Measurements from ENCODE around the gene CRLF1.
A peak's percentile ranks its signal among the peaks of the same experiment; 100 is the strongest.

CRLF1 gene

DNA sequence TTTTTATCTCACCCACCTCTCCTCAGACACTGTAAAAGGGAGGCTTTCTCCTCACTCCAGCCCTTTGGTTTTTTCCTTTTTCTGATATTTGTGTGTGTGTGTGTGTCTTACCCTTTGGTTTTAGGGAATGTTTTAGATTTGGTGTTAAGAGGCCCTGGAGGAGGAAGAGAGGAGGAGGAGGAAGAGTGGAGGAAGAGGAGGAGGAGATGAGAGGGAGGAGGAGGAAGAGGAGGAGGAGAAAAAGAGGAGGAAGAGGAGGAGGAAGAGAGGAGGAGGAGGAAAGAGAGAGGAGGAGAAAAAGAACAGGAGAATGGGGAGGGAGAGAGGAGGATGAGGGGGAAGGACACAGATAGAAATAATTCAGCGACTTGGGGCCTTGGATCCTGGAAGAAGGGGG lies 40.8 kb upstream of the CRLF1 start:
- Histone ChIP-seq H3K4me1 (ENCODE audit: control insufficient read depth, insufficient read depth, low read length) (peaks cover 26% of the 10 kb centered on the region), H3K9ac (ENCODE audit: low read length) (no peak overlapping the region), H3K4me3 (ENCODE audit: low read length) (no peak overlapping the region), H3K27me3 (ENCODE audit: control insufficient read depth, insufficient read depth, low read length) (no peaks in the 10 kb centered on the region), H3K27ac (ENCODE audit: low read depth, low read length) (no peak overlapping the region), H3K36me3 (ENCODE audit: control insufficient read depth, insufficient read depth, low read length) (no peaks in the 10 kb centered on the region)

DNA sequence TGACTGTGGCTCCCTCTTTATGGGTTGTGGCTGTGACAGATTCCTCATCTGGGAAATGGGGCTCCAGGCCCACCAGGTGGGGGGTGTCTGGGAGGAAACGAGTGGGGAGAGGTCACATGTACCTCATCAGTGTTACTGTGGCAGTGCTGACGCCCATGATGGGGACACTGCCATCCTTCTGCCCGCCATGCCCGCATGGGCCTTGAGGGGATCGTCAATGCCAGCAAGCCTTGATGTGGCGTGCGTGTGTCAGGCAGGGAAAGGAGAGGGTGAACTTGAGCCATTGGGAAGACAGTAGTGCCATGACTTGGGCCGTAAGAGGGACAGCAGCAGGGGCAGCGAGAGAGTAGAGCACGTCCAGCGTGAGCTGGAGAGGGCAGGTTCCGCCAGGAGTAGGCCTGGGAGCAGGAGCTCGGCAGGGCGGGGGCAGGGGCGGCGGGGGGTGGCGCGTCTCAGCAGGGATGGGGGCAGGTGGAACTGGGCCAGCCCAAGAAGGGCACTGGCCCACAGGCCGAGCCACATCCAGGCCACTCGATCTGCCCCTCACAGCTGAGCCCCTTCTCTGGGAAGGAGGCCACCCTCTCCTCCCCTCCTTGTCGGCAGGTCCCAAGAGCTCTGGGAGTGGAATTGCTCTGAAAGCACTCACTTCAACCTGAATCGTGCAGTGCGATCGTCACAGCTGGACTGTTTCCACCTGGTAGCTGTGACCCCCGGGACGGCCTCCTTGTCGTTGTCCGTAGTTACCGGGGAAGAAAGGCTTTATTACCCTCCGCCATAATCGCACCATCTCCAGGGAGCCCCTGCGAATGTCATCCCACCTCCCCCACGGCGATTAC lies 40.2 kb upstream of the CRLF1 start:
- H3K27ac ChIP-seq (ENCODE audit: low read depth, low read length) = no peak overlapping the region
- H3K4me3 ChIP-seq (ENCODE audit: low read length) = no peak overlapping the region
- no peak overlapping the region for H3K9ac ChIP-seq (ENCODE audit: low read length)
- no peaks in the 10 kb centered on the region for H3K36me3 ChIP-seq (ENCODE audit: control insufficient read depth, insufficient read depth, low read length)
- no peaks in the 10 kb centered on the region for H3K27me3 ChIP-seq (ENCODE audit: control insufficient read depth, insufficient read depth, low read length)
- H3K4me1 ChIP-seq (ENCODE audit: control insufficient read depth, insufficient read depth, low read length) = peaks cover 26% of the 10 kb centered on the region

DNA sequence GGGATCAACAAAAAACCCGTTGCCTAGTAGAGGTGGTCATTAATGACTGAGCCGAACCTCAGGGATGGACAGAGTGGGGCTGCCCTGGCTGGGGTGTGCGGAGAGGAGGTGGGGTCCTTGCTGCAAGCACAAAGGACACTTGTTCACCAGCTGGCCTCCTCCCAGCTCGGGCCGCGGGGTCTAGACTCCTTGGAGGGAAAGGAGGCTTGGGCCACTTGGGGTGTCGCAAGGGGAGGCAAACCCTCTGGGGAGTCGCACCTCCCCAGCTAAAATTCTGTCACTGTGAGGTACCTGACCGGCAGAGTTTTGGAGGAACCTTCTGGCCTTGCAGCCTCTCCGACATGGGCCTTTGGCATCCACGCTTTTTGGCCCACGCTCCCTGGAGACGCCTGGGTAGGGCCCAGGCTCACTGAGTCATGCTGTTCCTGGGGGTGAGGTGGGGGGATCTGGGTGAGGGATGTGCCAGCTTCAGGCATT lies 38.5 kb upstream of the CRLF1 start:
- H3K36me3 ChIP-seq (ENCODE audit: control insufficient read depth, insufficient read depth, low read length) = no peaks in the 10 kb centered on the region
- no peak overlapping the region for H3K4me3 ChIP-seq (ENCODE audit: low read length)
- no peak overlapping the region for H3K27ac ChIP-seq (ENCODE audit: low read depth, low read length)
- no peaks in the 10 kb centered on the region for H3K27me3 ChIP-seq (ENCODE audit: control insufficient read depth, insufficient read depth, low read length)
- H3K9ac ChIP-seq (ENCODE audit: low read length) = no peak overlapping the region
- peaks cover 13% of the 10 kb centered on the region for H3K4me1 ChIP-seq (ENCODE audit: control insufficient read depth, insufficient read depth, low read length)

DNA sequence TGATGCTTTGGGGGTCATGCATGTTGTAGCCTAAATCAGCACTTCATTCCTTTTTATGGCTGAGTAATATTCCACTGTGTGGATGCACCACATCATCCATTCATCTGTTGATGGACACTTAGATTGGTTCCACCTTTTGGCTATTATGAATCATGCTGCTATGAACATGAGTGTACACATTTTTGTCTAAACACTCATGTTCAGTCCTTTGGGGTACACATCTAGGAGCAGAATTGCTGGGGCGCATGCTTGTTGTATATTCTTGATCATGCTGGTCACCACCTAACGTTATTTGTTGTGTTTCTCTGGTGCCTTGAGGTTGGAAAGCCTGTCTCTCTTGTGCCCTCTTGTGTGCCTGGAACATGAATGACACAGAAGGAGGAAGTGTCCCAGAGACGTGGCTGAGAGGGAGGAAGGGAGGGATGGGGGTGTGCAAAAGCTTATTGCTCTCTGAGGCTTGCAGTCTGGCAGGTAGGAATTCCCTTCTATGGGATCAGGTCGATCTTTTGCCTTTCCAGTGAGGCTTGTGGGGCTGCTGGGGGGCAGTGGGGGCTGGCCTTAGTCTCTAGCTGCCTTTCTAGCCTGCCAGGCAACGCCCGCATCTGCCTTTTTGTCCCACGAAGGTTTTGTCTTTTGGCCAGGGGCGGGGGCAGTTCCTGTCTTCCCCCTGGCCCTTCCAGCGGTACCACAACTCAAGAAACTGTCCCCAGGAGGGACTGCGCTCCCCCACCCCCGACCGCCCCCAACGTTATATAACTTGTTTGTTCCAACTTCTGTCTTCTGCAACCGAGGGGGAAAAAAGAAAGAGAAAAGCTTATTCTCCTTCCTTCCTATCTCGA lies 37.8 kb upstream of the CRLF1 start:
- Histone ChIP-seq H3K27ac (ENCODE audit: low read depth, low read length) (peak overlapping the region; percentile 33), H3K4me1 (ENCODE audit: control insufficient read depth, insufficient read depth, low read length) (peaks cover 8% of the 10 kb centered on the region), H3K4me3 (ENCODE audit: low read length) (no peak overlapping the region), H3K36me3 (ENCODE audit: control insufficient read depth, insufficient read depth, low read length) (no peaks in the 10 kb centered on the region), H3K27me3 (ENCODE audit: control insufficient read depth, insufficient read depth, low read length) (no peaks in the 10 kb centered on the region), H3K9ac (ENCODE audit: low read length) (no peak overlapping the region)

DNA sequence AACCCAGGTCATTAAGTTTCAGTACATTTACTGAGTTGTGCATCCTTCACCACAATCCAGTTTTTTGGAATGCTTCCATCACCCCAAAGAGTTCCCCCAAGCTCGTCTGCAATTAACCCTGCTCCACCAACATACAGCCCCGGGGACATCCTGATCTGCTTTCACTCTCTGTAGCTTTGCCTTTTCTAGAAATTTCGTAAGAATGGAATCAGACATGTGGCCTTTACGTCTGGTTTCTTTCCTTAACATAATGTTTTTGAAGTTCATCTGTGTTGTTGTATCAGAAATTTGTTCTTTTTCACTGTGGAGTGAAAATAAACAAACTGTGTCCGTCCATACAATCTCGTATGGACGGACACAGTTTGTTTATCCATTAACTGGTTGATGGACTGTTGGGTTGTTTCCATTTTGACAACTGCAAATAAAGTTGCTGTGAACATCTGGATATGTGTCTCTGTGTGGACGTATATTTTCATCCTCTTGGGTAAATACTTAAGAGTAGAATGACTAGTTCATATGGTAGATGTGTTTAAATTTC lies 33.2 kb upstream of the CRLF1 start:
- Histone ChIP-seq H3K9ac (ENCODE audit: low read length) (no peak overlapping the region), H3K4me1 (ENCODE audit: control insufficient read depth, insufficient read depth, low read length) (no peaks in the 10 kb centered on the region), H3K27ac (ENCODE audit: low read depth, low read length) (no peak overlapping the region), H3K36me3 (ENCODE audit: control insufficient read depth, insufficient read depth, low read length) (no peaks in the 10 kb centered on the region), H3K27me3 (ENCODE audit: control insufficient read depth, insufficient read depth, low read length) (no peaks in the 10 kb centered on the region), H3K4me3 (ENCODE audit: low read length) (no peak overlapping the region)

DNA sequence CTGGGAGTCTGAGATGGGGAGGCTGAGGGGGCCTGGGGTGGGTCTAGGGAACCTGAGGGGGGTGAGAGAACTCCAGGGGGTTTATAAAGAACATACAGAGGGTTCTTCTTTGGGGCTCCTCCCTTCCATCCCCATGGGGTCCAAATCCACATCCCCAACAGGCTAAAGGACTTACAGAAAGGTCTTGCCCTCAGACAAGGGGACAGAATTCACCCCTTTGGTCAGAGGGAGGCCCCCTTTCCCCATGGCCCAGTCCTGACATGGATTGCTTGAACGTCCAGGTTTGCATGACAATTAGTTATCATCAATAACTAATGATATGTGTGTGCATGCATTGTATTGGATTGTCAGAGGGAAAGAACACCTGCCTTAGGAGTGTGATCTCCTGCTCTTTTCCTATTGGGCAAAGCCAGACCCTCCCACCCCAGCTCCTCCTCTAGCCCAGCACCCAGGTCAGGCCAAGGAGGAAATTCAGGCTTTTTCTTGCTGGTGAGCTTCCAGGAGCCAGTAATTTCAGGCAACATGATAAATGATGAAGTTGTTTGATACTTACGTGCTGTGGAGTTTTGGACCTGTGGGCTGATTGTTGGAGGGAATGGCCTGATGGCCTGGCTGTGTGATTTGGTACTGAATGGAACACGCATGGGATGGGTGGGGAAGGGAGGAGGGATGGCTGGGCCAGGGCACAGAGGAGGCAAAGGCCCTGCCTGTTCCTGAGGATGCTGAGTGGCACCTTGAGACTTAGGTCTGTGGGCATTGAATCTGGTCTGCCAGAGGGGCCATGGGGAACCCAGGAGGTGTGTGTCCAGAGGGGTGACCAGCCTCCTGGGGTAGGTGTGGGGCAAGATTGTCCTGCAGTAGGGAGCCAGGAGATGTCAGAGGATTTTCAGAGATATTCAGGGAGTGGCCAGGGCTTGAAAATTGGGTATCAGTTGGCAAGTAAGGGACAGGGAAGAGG lies 31.4 kb upstream of the CRLF1 start:
- no peak overlapping the region for H3K27ac ChIP-seq (ENCODE audit: low read depth, low read length)
- H3K36me3 ChIP-seq (ENCODE audit: control insufficient read depth, insufficient read depth, low read length) = no peaks in the 10 kb centered on the region
- no peaks in the 10 kb centered on the region for H3K4me1 ChIP-seq (ENCODE audit: control insufficient read depth, insufficient read depth, low read length)
- no peak overlapping the region for H3K9ac ChIP-seq (ENCODE audit: low read length)
- H3K4me3 ChIP-seq (ENCODE audit: low read length) = peak overlapping the region; percentile 85
- H3K27me3 ChIP-seq (ENCODE audit: control insufficient read depth, insufficient read depth, low read length) = no peaks in the 10 kb centered on the region

DNA sequence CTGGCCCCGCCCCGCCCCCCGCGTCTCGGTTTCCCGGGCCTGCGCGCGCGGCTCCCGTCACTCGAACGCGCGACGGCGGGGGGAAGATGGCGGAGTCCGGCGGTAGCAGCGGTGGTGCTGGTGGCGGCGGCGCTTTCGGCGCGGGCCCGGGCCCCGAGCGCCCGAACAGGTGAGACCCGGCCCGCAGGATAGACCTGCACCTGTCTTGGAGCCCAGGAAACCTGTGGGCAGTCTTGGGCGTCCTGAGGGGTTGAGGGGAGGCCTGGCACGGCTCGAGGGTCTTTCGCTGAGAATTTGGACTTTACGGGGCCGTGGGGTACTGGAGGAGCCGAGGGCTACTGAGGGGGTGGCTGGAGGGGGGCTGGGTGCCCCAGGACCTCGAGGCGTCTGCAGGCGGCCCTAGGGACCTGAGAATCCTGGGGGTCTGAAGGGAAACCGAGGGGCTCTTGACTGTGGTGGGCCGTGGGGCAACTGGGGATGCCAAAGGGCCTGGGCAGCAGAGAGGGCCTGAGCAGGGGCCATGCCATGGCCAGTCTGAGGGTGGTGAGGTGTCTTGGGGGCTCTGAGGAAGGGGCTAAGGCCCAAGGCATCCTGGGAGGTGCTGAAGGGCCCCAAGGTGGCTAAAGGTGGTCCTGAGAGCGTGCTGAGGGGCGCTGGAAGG lies 30.5 kb upstream of the CRLF1 start, which contains the start of gene KLHL26:
Gene KLHL26 (plus strand): TSS at position 60 of the 661 bp plus-strand sequence. CDS start 27 bp downstream, at position 87.
- Histone ChIP-seq H3K4me3 (ENCODE audit: low read length) (peak within 1 kb of the TSS; percentile 85), H3K36me3 (ENCODE audit: control insufficient read depth, insufficient read depth, low read length) (no peaks in the 10 kb centered on the region), H3K27me3 (ENCODE audit: control insufficient read depth, insufficient read depth, low read length) (no peaks in the 10 kb centered on the region), H3K9ac (ENCODE audit: low read length) (peak within 1 kb of the TSS; percentile 35), H3K27ac (ENCODE audit: low read depth, low read length) (peak within 1 kb of the TSS; percentile 75), H3K4me1 (ENCODE audit: control insufficient read depth, insufficient read depth, low read length) (no peaks in the 10 kb centered on the region)

DNA sequence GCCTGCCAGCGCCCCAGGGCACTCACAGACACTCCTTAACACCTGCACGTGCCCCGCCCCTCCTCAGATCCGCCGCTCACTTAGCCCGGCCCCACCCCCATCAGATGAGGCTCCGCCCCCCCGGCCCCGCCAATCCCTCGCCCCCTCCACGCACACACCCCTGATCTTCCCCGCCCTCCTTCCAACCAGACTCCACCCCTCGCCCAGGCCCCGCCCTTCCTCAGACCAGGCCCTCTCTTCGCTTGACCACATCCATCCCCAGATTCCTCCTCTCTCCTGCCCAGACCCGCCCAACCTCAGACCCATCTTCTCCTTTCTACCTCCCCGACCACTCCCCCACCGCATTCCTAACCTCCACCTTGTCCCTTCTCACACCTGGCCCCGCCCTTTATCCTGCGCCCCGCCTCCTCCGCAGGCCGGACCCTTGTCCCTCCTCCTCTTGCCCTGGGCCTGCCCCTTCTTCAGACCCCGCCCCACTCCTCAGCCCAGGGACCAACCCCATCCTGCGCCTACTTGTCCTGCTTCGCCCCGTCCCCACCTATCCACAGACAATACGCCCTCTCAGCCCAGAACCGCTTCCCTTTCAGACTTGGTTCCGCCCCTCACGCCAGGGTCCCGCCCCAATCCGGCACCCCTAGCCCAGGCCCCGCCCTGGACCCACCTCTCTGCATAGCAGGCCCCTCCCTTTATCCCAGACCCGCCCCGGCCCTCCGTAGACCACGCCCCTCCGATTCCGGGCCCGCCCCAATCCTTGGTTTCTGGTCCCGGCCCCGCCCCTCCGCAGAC lies 29.8 kb upstream of the CRLF1 start:
- H3K27ac ChIP-seq (ENCODE audit: low read depth, low read length) = peak overlapping the region; percentile 61
- no peak overlapping the region for H3K9ac ChIP-seq (ENCODE audit: low read length)
- no peaks in the 10 kb centered on the region for H3K27me3 ChIP-seq (ENCODE audit: control insufficient read depth, insufficient read depth, low read length)
- peak overlapping the region; percentile 74 for H3K4me3 ChIP-seq (ENCODE audit: low read length)
- H3K36me3 ChIP-seq (ENCODE audit: control insufficient read depth, insufficient read depth, low read length) = no peaks in the 10 kb centered on the region
- no peaks in the 10 kb centered on the region for H3K4me1 ChIP-seq (ENCODE audit: control insufficient read depth, insufficient read depth, low read length)

DNA sequence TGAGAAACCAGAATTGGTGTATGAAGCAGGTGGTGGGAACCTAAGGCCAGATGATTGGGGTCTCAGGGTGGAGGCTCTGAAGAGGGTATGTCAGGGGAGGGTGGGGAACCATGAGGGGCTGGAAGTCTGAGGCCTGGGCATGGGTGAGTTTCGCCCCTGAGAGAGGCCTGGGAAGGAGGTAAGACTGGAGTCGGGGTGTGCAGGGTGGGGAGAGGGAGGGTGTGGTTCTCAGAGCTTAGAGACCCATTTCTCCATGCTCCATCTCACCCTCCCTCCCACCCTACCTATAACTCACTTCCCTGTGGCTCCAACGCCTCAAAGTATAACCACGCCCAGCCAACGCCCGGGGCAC lies 29.2 kb upstream of the CRLF1 start:
- no peaks in the 10 kb centered on the region for H3K36me3 ChIP-seq (ENCODE audit: control insufficient read depth, insufficient read depth, low read length)
- no peak overlapping the region for H3K27ac ChIP-seq (ENCODE audit: low read depth, low read length)
- no peak overlapping the region for H3K4me3 ChIP-seq (ENCODE audit: low read length)
- H3K9ac ChIP-seq (ENCODE audit: low read length) = no peak overlapping the region
- H3K4me1 ChIP-seq (ENCODE audit: control insufficient read depth, insufficient read depth, low read length) = no peaks in the 10 kb centered on the region
- no peaks in the 10 kb centered on the region for H3K27me3 ChIP-seq (ENCODE audit: control insufficient read depth, insufficient read depth, low read length)

DNA sequence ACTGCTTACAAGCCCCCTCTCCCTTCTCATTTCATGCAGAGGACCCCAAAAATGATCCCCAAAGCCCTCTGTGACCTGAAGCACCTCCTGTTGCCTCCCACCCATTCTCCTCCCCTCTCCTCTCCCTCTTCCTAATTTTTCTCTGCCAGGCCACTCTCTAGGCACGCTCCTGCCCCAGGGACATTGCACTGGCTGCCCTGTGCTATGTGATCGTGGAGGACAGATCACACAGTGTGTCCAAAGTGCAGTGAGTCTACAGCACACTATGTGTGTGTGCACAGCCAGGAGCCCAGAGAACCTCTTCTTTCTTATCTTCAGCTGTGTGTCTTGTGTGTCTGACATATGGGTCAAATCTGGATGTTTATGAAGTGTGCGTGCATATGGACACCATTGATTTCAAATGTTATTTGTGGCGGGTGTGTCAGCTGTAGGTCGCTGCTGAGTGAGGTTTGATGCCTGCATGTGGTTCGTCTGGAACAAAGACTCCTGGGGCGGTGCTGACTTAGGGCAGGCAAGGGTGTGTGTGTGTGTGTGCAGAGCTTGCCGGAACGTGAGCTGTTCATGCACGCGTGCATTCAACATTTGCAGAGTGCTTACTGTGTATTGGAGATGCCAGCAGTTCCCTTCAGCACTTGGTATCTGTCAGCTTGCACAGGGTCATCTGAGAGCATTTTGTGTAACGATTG lies 28.2 kb upstream of the CRLF1 start:
- Histone ChIP-seq H3K4me1 (ENCODE audit: control insufficient read depth, insufficient read depth, low read length) (no peaks in the 10 kb centered on the region), H3K27me3 (ENCODE audit: control insufficient read depth, insufficient read depth, low read length) (no peaks in the 10 kb centered on the region), H3K27ac (ENCODE audit: low read depth, low read length) (no peak overlapping the region), H3K4me3 (ENCODE audit: low read length) (no peak overlapping the region), H3K9ac (ENCODE audit: low read length) (no peak overlapping the region), H3K36me3 (ENCODE audit: control insufficient read depth, insufficient read depth, low read length) (no peaks in the 10 kb centered on the region)

Data from rectal smooth muscle tissue (tissue), 1 donor.